HG03175 (cell line): ENCODE measurements around the gene PISD.
"Not testable (repeated sequence)": the region's sequence is repeated elsewhere in the genome, so short reads cannot be mapped to it uniquely, and the experiment has no call there.

ENCODE experiments used
- ATAC-seq: cut with Tn5 transposase; IDR thresholded peaks from one replicate; pipeline ENCODE4 v1.9.1; 2021; ENCODE audit warnings: mild to moderate bottlenecking, moderate library complexity; ENCODE audit not compliant: unreplicated experiment

Gene PISD

GRCh38 chr22:31611061-31611760 lies 50.8 kb downstream of the PISD start:
- ATAC-seq = no peak

GRCh38 chr22:31610611-31611010 lies 51.4 kb downstream of the PISD start:
- ATAC-seq = no peak

- no peak for ATAC-seq
These were observed 52.3 kb downstream of the PISD start for GRCh38 chr22:31609716-31610115.

GRCh38 chr22:31607696-31608095 lies 54.3 kb downstream of the PISD start:
- ATAC-seq = no peak

- ATAC-seq = no peak
These were observed 56.0 kb downstream of the PISD start for GRCh38 chr22:31605851-31606585.

GRCh38 chr22:31604746-31605705 lies 57.0 kb downstream of the PISD start:
- ATAC-seq = no peak

- no peak for ATAC-seq
These were observed 57.8 kb downstream of the PISD start for GRCh38 chr22:31604137-31604705.

GRCh38 chr22:31603574-31603973 lies 58.4 kb downstream of the PISD start:
- no peak for ATAC-seq

GRCh38 chr22:31603081-31603525 lies 58.9 kb downstream of the PISD start:
- no peak for ATAC-seq

GRCh38 chr22:31602259-31602952 lies 59.6 kb downstream of the PISD start:
- ATAC-seq = no peak

- no peak for ATAC-seq
These were observed 66.7 kb downstream of the PISD start for GRCh38 chr22:31595271-31595670.

- ATAC-seq = not testable (repeated sequence)
These were observed 71.9 kb downstream of the PISD start for GRCh38 chr22:31590161-31590560.

- ATAC-seq = no peak
These were observed 72.9 kb downstream of the PISD start for GRCh38 chr22:31588970-31589675.

GRCh38 chr22:31586137-31586920 lies 75.7 kb downstream of the PISD start:
- ATAC-seq = no peak

- no peak for ATAC-seq
These were observed 76.7 kb downstream of the PISD start for GRCh38 chr22:31585161-31585859.

- ATAC-seq = no peak
These were observed 77.2 kb downstream of the PISD start for GRCh38 chr22:31584804-31585160.

- no peak for ATAC-seq
These were observed 78.0 kb downstream of the PISD start for GRCh38 chr22:31583861-31584485.

- no peak for ATAC-seq
These were observed 82.2 kb downstream of the PISD start for GRCh38 chr22:31579835-31580242.
